B cell (primary cell): ENCODE data around the gene ARHGEF6. TPM values are rescaled to one million over a fixed set of nuclear protein-coding genes. Genes with fewer than 3 reads are reported as not detected.

ENCODE experiments used
- ATAC-seq: fragments of 200-7000 bp; cut with Tn5 transposase; one replicate; pipeline ENCODE4 v1.10.0; 2021; ENCODE audit warnings: low read depth, mild to moderate bottlenecking, moderate number of reproducible peaks, moderate library complexity
- CTCF ChIA-PET: fragments of 350-600 bp; sonication (Branson Sonifier 250); formaldehyde crosslinking; loops from one replicate; lab custom pipeline; 2021; ENCODE audit warnings: antibody characterized with exemption, inconsistent platforms; lab: Charles Lee
- POLR2A ChIA-PET: fragments of 350-600 bp; sonication (Branson Sonifier 250); formaldehyde crosslinking; loops from one replicate; lab custom pipeline; 2021; ENCODE audit warnings: antibody characterized with exemption; lab: Charles Lee
- DNase-seq: peaks from one replicate; pipeline ENCODE4 v3.0.0; 2013
- H2AFZ ChIP-seq: 2 replicates; pipeline ENCODE4 v1.6.1; 2012; ENCODE audit warnings: mild to moderate bottlenecking, low read depth, low read length; ENCODE audit not compliant: insufficient read depth, poor library complexity, severe bottlenecking
- H3K27ac ChIP-seq, 2 donors: 1 replicate in 1 of 2; 2 replicates in 1 of 2; pipeline ENCODE4 v1.5.1; 2012 to 2013; ENCODE audit warnings: low read length in 2 of 2, mild to moderate bottlenecking in 2 of 2, moderate library complexity in 1 of 2
- H3K27me3 ChIP-seq, 4 experiments: fragments of 200-600 bp in 1 of 4; sonication (generic) in 1 of 4; replicated peaks in 1 of 4; 1 replicate in 2 of 4; 2 replicates in 2 of 4; pipeline versions ENCODE4 v1.6.1 to v1.7.0; 2013 to 2016; ENCODE audit warnings: low read length in 3 of 4, mild to moderate bottlenecking in 2 of 4, mixed read lengths in 1 of 4, moderate library complexity in 1 of 4; ENCODE audit not compliant: insufficient read depth in 4 of 4, control insufficient read depth in 3 of 4; ENCODE audit errors: control extremely low read depth in 1 of 4
- H3K36me3 ChIP-seq, 2 experiments: replicated peaks in 1 of 2; 1 replicate in 1 of 2; 2 replicates in 1 of 2; pipeline versions ENCODE4 v1.6.1 to v1.7.1; 2013; ENCODE audit warnings: low read length in 1 of 2; ENCODE audit not compliant: insufficient read depth in 2 of 2, control insufficient read depth in 1 of 2; ENCODE audit errors: control extremely low read depth in 1 of 2, extremely low read depth in 1 of 2
- H3K4me1 ChIP-seq, 2 donors: fragments of 200-600 bp in 1 of 2; sonication (generic) in 1 of 2; 1 replicate in 1 of 2; 2 replicates in 1 of 2; pipeline versions ENCODE4 v1.5.1 to v1.6.1; 2013 to 2017; ENCODE audit warnings: low read length in 2 of 2; ENCODE audit not compliant: control insufficient read depth in 2 of 2, insufficient read depth in 2 of 2
- H3K4me2 ChIP-seq: replicated peaks from 2 replicates; pipeline ENCODE3; 2012; ENCODE audit warnings: mild to moderate bottlenecking, low read depth, low read length; ENCODE audit not compliant: poor library complexity, severe bottlenecking
- H3K4me3 ChIP-seq, 5 experiments: fragments of 200-600 bp in 1 of 5; sonication (generic) in 1 of 5; 1 replicate in 3 of 5; 2 replicates in 2 of 5; pipeline versions ENCODE4 v1.5.1 to v1.7.0; 2011 to 2016; ENCODE audit warnings: low read length in 4 of 5, mild to moderate bottlenecking in 4 of 5, low read depth in 2 of 5, control low read depth in 1 of 5, moderate library complexity in 1 of 5; ENCODE audit not compliant: insufficient read depth in 1 of 5; ENCODE audit errors: control extremely low read depth in 1 of 5, extremely low read depth in 1 of 5
- H3K79me2 ChIP-seq: fragments of 200-600 bp; sonication (generic); one replicate; pipeline ENCODE4 v1.6.0; 2016; ENCODE audit warnings: low read length; ENCODE audit not compliant: control insufficient read depth, insufficient read depth
- H3K9ac ChIP-seq: fragments of 200-600 bp; sonication (generic); 2 replicates; pipeline ENCODE4 v1.6.1; 2017; ENCODE audit warnings: mild to moderate bottlenecking, low read length, moderate library complexity
- H3K9me3 ChIP-seq, 3 donors: one replicate each; pipeline versions ENCODE4 v1.6.1 to v1.7.1; 2013; ENCODE audit warnings: low read length in 2 of 3; ENCODE audit not compliant: control insufficient read depth in 2 of 3, insufficient read depth in 1 of 3; ENCODE audit errors: control extremely low read depth in 1 of 3
- H4K20me1 ChIP-seq: 2 replicates; pipeline ENCODE4 v1.6.0; 2012; ENCODE audit warnings: mild to moderate bottlenecking, low read length; ENCODE audit not compliant: insufficient read depth, control insufficient read depth, poor library complexity, severe bottlenecking
- H3K27ac Mint-ChIP-seq: one replicate; pipeline ENCODE4 v1.8.0; 2021; ENCODE audit warnings: mixed read lengths
- H3K27me3 Mint-ChIP-seq: one replicate; pipeline ENCODE4 v1.8.0; 2021; ENCODE audit warnings: mixed read lengths
- H3K4me1 Mint-ChIP-seq: one replicate; pipeline ENCODE4 v1.8.0; 2021; ENCODE audit warnings: mixed read lengths
- H3K4me3 Mint-ChIP-seq: one replicate; pipeline ENCODE4 v1.8.0; 2021; ENCODE audit warnings: mixed read lengths
- H3K9me3 Mint-ChIP-seq: one replicate; pipeline ENCODE4 v1.8.0; 2022; ENCODE audit warnings: mixed read lengths; ENCODE audit not compliant: insufficient read depth
- EZH2 ChIP-seq: IDR thresholded peaks from 2 replicates; pipeline ENCODE4 v1.6.1; 2012; ENCODE audit warnings: borderline replicate concordance, low read depth, mild to moderate bottlenecking, moderate library complexity, low read length; ENCODE audit not compliant: insufficient read depth, poor library complexity, severe bottlenecking
- WGBS: methylation state at CpG from one replicate; pipeline ENCODE4 v1.1.5; 2013; ENCODE audit warnings: missing lambda C conversion rate; ENCODE audit not compliant: insufficient coverage; 5-methylcytosine and 5-hydroxymethylcytosine counted together
- intact Hi-C: fragments of 100-400 bp; cut with micrococcal nuclease; formaldehyde crosslinking; loops from one replicate; pipeline ENCODE4 v1.10.0; 2022
- polyA plus RNA-seq: library from polyadenylated mRNA; depleted of rRNA; stranded (reverse); fragments of >200 nt; gene quantifications from 2 replicates; pipeline ENCODE4 v1.2.3, GENCODE V29; 2012
- total RNA-seq, 2 donors: library from RNA; stranded (reverse); fragments of 120-200 nt in 1 of 2; gene quantifications; 1 replicate in 1 of 2; 2 replicates in 1 of 2; pipeline versions ENCODE4 v1.2.3 to v1.2.4, GENCODE V29; 2013 to 2022
- TF ChIP-seq, protein P1 (sequence below): fragments of 200-600 bp; IDR thresholded peaks from one replicate; pipeline ENCODE4 v1.8.0; 2022; ENCODE audit warnings: antibody characterized with exemption, mild to moderate bottlenecking

Gene ARHGEF6
- total and polyA plus RNA-seq, 2 donors (not counting 1 experiment from before 2014, with no cell fraction given), result 29.6 to 43.4 TPM

DNA sequence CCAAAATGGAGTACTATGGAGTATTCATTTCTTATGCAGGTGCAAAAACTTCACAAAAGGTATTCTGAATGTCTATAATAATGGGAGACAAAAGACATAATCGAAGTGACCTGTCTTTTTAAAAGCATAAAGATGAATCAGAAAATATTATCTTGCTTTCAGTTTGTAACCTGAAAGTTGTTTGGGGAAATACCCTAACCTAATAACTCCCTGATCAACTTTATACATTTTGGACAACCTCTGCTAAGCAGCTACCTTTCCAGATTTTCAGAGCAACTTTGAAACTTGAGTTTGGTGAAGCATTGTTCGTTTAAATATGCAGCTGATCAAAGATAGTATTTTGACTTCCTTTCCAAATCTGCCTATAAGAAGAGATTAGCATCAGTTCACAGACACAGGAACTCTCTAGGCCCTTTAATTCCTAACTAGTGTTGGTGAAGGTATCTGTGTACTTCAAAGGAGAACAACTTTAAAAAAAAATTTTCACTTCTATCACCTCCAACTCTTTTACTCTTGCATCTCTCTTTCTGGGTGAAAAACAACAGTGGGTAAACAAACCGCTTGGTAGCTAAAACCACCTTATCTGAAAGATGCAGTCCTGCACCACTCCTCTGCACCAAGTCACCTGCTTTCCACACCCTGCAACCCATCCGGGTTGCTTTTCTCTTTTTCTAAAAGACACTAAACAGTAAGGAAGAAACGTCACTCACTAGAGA, 106.3 kb downstream of the ARHGEF6 start:
- no peak for TF ChIP-seq EZH2
- TF ChIP-seq, protein P1, sequence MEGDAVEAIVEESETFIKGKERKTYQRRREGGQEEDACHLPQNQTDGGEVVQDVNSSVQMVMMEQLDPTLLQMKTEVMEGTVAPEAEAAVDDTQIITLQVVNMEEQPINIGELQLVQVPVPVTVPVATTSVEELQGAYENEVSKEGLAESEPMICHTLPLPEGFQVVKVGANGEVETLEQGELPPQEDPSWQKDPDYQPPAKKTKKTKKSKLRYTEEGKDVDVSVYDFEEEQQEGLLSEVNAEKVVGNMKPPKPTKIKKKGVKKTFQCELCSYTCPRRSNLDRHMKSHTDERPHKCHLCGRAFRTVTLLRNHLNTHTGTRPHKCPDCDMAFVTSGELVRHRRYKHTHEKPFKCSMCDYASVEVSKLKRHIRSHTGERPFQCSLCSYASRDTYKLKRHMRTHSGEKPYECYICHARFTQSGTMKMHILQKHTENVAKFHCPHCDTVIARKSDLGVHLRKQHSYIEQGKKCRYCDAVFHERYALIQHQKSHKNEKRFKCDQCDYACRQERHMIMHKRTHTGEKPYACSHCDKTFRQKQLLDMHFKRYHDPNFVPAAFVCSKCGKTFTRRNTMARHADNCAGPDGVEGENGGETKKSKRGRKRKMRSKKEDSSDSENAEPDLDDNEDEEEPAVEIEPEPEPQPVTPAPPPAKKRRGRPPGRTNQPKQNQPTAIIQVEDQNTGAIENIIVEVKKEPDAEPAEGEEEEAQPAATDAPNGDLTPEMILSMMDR, result no peak
- H3K4me1 Mint-ChIP-seq, result peaks cover 5% of the 10 kb centered on the region
- DNase-seq (no peak), ATAC-seq (no peak)
- no peaks in the 10 kb centered on the region for H3K27me3 Mint-ChIP-seq
- no peak overlapping the region for H3K4me3 ChIP-seq
- ChIA-PET CTCF (interaction anchor here (0.7 kb wide), 1 partner anchor 646 kb away, joined by 3 read pairs; no protein-coding TSS in a partner anchor), POLR2A (no interaction called here)
- H3K9ac ChIP-seq, result no peak overlapping the region
- intact Hi-C loops, result no loop called here
- no peak overlapping the region for H3K4me2 ChIP-seq
- no peaks in the 10 kb centered on the region for H3K9me3 Mint-ChIP-seq
- H3K27me3 ChIP-seq, result no peaks in the 10 kb centered on the region
- no CpG with 5 or more reads among the region's 5 CpGs for WGBS
- no peak overlapping the region for H3K27ac ChIP-seq
- no peak overlapping the region for H2AFZ ChIP-seq
- peaks cover 1 to 39% of the 10 kb centered on the region in 2 experiments for H3K36me3 ChIP-seq
- no peaks in the 10 kb centered on the region for H3K9me3 ChIP-seq
- H3K79me2 ChIP-seq, result no peaks in the 10 kb centered on the region
- H3K27ac Mint-ChIP-seq, result peak overlapping the region; percentile 15
- H3K4me1 ChIP-seq, result no peaks in the 10 kb centered on the region
- no peak overlapping the region for H3K4me3 Mint-ChIP-seq
- no peaks in the 10 kb centered on the region for H4K20me1 ChIP-seq

DNA sequence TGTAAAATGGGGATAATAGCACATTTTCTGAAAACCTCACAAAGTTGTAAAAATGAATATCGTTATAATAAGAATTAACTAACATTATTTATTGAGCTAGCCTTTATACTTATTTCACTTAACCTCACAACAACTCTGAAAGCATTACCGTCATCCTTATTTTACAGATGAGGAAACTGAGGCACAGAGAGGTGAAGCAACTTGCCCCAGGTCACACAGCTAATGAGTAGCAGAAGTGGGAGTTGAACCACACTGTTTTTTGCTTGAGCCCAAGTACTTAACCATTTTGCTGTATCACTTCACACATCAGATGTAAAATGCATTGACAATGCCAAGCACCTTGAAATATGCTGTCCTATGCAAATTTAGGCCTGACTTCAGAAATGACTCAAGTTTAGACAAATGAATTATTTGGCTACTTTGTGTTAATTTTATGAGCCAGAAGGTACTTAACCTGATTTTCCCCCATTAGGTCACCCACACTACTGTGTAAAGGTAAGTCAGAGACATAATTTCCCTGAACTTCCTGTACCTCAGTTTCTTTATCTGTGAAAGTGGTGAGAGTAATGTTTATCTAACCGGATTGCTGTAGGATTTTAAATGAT, 109.6 kb downstream of the ARHGEF6 start:
- H3K27ac Mint-ChIP-seq, result no peak overlapping the region
- ChIA-PET CTCF (no interaction called here), POLR2A (no interaction called here)
- Histone ChIP-seq H2AFZ (no peak overlapping the region), H3K9me3 (no peaks in the 10 kb centered on the region), H3K4me2 (no peak overlapping the region), H3K9ac (no peak overlapping the region), H3K4me3 (no peak overlapping the region), H4K20me1 (no peaks in the 10 kb centered on the region), H3K79me2 (no peaks in the 10 kb centered on the region), H3K27me3 (no peaks in the 10 kb centered on the region), H3K27ac (no peak overlapping the region), H3K36me3 (peaks cover 5 to 37% of the 10 kb centered on the region in 2 experiments), H3K4me1 (peaks cover 0 to 1% of the 10 kb centered on the region in 2 donors)
- TF ChIP-seq, protein P1, result no peak
- intact Hi-C loops, result no loop called here
- peaks cover 5% of the 10 kb centered on the region for H3K4me1 Mint-ChIP-seq
- no peaks in the 10 kb centered on the region for H3K27me3 Mint-ChIP-seq
- H3K4me3 Mint-ChIP-seq, result no peak overlapping the region
- no CpG with 5 or more reads among the region's 3 CpGs for WGBS
- no peak for ATAC-seq
- H3K9me3 Mint-ChIP-seq, result no peaks in the 10 kb centered on the region
- DNase-seq, result no peak
